Measurements from ENCODE around the gene IZUMO4.

The IZUMO4 gene
- total RNA-seq: 7.1 to 8.7 reads per million in 2 donors

- peak; percentile 100 for DNase-seq
Observed at GRCh38 chr19:2096480-2097202, at the start of gene IZUMO4. Gene IZUMO4 (plus strand): TSS chr19:2096915. CDS start chr19:2096946, 31 bp downstream.

- no peak for DNase-seq
Observed at GRCh38 chr19:2047076-2047448, 49.7 kb upstream of the IZUMO4 start.

- peak; percentile 42 for DNase-seq
Observed at GRCh38 chr19:2047449-2048103, 49.1 kb upstream of the IZUMO4 start.

- DNase-seq: no peak
Observed at GRCh38 chr19:2048104-2048958, 48.4 kb upstream of the IZUMO4 start.

GRCh38 chr19:2048959-2049740 is 47.6 kb upstream of the IZUMO4 start:
- no peak for DNase-seq

- no peak for DNase-seq
Observed at GRCh38 chr19:2049741-2050348, 46.9 kb upstream of the IZUMO4 start.

- no peak for DNase-seq
Observed at GRCh38 chr19:2050349-2050990, 46.2 kb upstream of the IZUMO4 start.

GRCh38 chr19:2050991-2051772 is 45.5 kb upstream of the IZUMO4 start, which contains the start of gene MKNK2:
Gene MKNK2 (minus strand): TSS chr19:2051244. CDS start chr19:2050851, 393 bp downstream.
- DNase-seq: peak; percentile 94

GRCh38 chr19:2051773-2052704 is 44.7 kb upstream of the IZUMO4 start:
- no peak for DNase-seq

- DNase-seq: no peak
Observed at GRCh38 chr19:2053601-2054389, 42.9 kb upstream of the IZUMO4 start.

GRCh38 chr19:2054763-2055162 is 42.0 kb upstream of the IZUMO4 start:
- no peak for DNase-seq

GRCh38 chr19:2055931-2056836 is 40.5 kb upstream of the IZUMO4 start:
- no peak for DNase-seq

- no peak for DNase-seq
Observed at GRCh38 chr19:2056837-2057192, 39.9 kb upstream of the IZUMO4 start.

- no peak for DNase-seq
Observed at GRCh38 chr19:2057484-2058469, 38.9 kb upstream of the IZUMO4 start.

GRCh38 chr19:2058570-2059421 is 37.9 kb upstream of the IZUMO4 start:
- DNase-seq: no peak
